K562 (cell line): ENCODE results near the gene TSEN34. TPM values are rescaled to one million over a fixed set of nuclear protein-coding genes. Genes with fewer than 3 reads are reported as not detected.

ENCODE experiments used
- AFF4 ChIP-seq: sonication (generic); formaldehyde crosslinking; IDR thresholded peaks from 2 replicates; pipeline ENCODE4 v1.8.0; 2023; ENCODE audit warnings: mild to moderate bottlenecking, missing genetic modification reagents
- BDP1 ChIP-seq: IDR thresholded peaks from 3 replicates; pipeline ENCODE4 v1.6.1; 2011; ENCODE audit not compliant: insufficient read length, insufficient read depth
- CTBP1 ChIP-seq: fragments of 450-650 bp; IDR thresholded peaks from 2 replicates; pipeline ENCODE4 v1.6.1; 2016; ENCODE audit warnings: borderline replicate concordance
- CUX1 ChIP-seq: fragments of 200-800 bp; sonication (Bioruptor generic); IDR thresholded peaks from 2 replicates; pipeline ENCODE4 v1.6.1; 2016; ENCODE audit warnings: missing genetic modification characterization, missing compliant biosample characterization
- HINFP ChIP-seq: fragments of 450-650 bp; conservative IDR thresholded peaks from 2 replicates; pipeline ENCODE4 v1.6.1; 2016; ENCODE audit warnings: missing genetic modification characterization, low read depth, mild to moderate bottlenecking, control low read depth, missing compliant biosample characterization
- KAT2B ChIP-seq: IDR thresholded peaks from one replicate; pipeline ENCODE4 v1.6.1; 2012; ENCODE audit warnings: low read depth, mild to moderate bottlenecking, control low read depth, inconsistent platforms, low read length, moderate library complexity
- POLR2G ChIP-seq: fragments of 200-400 bp; formaldehyde crosslinking; IDR thresholded peaks from 2 replicates; pipeline ENCODE4 v1.6.1; 2017; ENCODE audit warnings: low read depth, mild to moderate bottlenecking, antibody characterized with exemption, low read length, moderate library complexity
- PRDM10 ChIP-seq: fragments of 450-650 bp; IDR thresholded peaks from 2 replicates; pipeline ENCODE4 v1.6.1; 2018; ENCODE audit not compliant: partially characterized antibody
- TGIF2 ChIP-seq: sonication (generic); formaldehyde crosslinking; IDR thresholded peaks from 2 replicates; pipeline ENCODE4 v1.8.1; 2022; ENCODE audit warnings: mild to moderate bottlenecking, missing genetic modification reagents, moderate library complexity
- TSC22D4 ChIP-seq: fragments of 450-650 bp; IDR thresholded peaks from 2 replicates; pipeline ENCODE4 v1.6.1; 2016; ENCODE audit warnings: missing genetic modification characterization, missing biosample characterization, control low read depth
- polyA plus RNA-seq, 8 experiments: library from polyadenylated mRNA; depleted of rRNA in 4 of 8; stranded (reverse) in 5 of 8; unstranded in 3 of 8; fragments of >200 nt; fragmentation: Nextera tagmentation in 2 of 8; fragmentation: Illumina TruSeq in 1 of 8; extraction: Ambion mirVana in 2 of 8; extraction: Trizol in 1 of 8; gene quantifications; 2 replicates each; pipeline versions ENCODE4 v1.2.1 to v1.2.3, GENCODE V29; 2011 to 2014; ENCODE audit warnings: inconsistent platforms in 1 of 8, missing spikeins in 1 of 8
- total RNA-seq, 7 experiments: library from RNA; depleted of rRNA in 6 of 7; stranded (reverse); fragments of >200 nt in 6 of 7; fragmentation: Illumina TruSeq in 2 of 7; extraction: Trizol in 2 of 7; gene quantifications; 2 replicates each; pipeline versions ENCODE4 v1.2.1 to v1.2.3, GENCODE V29; 2011 to 2021; ENCODE audit warnings: low replicate concordance in 1 of 7

The TSEN34 gene
- total and polyA plus RNA-seq, 9 of the 15 experiments (the other 6 are each of a cell fraction or from before 2014, with no cell fraction given) = 3.1 to 57.6 (median 29.5) TPM

- TF ChIP-seq CUX1 (CRISPR knock-in tag) = no peak
- TF ChIP-seq CTBP1 = peak; percentile 82
- TF ChIP-seq POLR2G = peak; percentile 50
- TF ChIP-seq TSC22D4 (tag) = no peak
- TF ChIP-seq KAT2B = no peak
- TF ChIP-seq AFF4 (CRISPR knock-in tag) = no peak
- peak; percentile 60 for TF ChIP-seq PRDM10
- no peak for TF ChIP-seq HINFP (tag)
- TF ChIP-seq TGIF2 (CRISPR knock-in tag) = no peak
- no peak for TF ChIP-seq BDP1
Observed at GRCh38 chr19:54172471-54173358, 18.4 kb upstream of the TSEN34 start, which contains the start of gene TMC4 (continued).
